GM19397 (cell line): ENCODE data around the gene TSSK3.
"Not testable (repeated sequence)": the region's sequence is repeated elsewhere in the genome, so short reads cannot be mapped to it uniquely, and the experiment has no call there.

Source experiments
- ATAC-seq: cut with Tn5 transposase; IDR thresholded peaks from one replicate; pipeline ENCODE4 v1.9.1; 2021; ENCODE audit warnings: mild to moderate bottlenecking, moderate library complexity; ENCODE audit not compliant: unreplicated experiment

Gene TSSK3

GRCh38 chr1:32394890-32395432, 32.6 kb downstream of the TSSK3 start:
- no peak for ATAC-seq

- ATAC-seq, result not testable (repeated sequence)
Measured at GRCh38 chr1:32396524-32396923, 34.2 kb downstream of the TSSK3 start.

GRCh38 chr1:32398401-32398800, 36.1 kb downstream of the TSSK3 start:
- no peak for ATAC-seq

GRCh38 chr1:32399843-32400242, 37.5 kb downstream of the TSSK3 start:
- no peak for ATAC-seq

GRCh38 chr1:32400876-32401631, 38.7 kb downstream of the TSSK3 start:
- ATAC-seq, result no peak

- no peak for ATAC-seq
Measured at GRCh38 chr1:32404946-32405345, 42.6 kb downstream of the TSSK3 start.

GRCh38 chr1:32405672-32406467, 43.5 kb downstream of the TSSK3 start:
- no peak for ATAC-seq

- no peak for ATAC-seq
Measured at GRCh38 chr1:32406629-32407111, 44.3 kb downstream of the TSSK3 start.

- no peak for ATAC-seq
Measured at GRCh38 chr1:32411261-32411660, 48.9 kb downstream of the TSSK3 start.

- no peak for ATAC-seq
Measured at GRCh38 chr1:32413507-32414185, 51.3 kb downstream of the TSSK3 start.
